Measurements from ENCODE around the gene WNT8B. TPM values are rescaled to one million over a fixed set of nuclear protein-coding genes. Genes with fewer than 3 reads are reported as not detected.

WNT8B gene
- total RNA-seq, result 0.16 TPM

GRCh38 chr10:100462709-100463108 lies at the start of gene WNT8B:
TSS of gene WNT8B (plus strand) at chr10:100463009. CDS start at chr10:100463169, 160 bp downstream.

GRCh38 chr10:100519311-100520051 lies 56.7 kb downstream of the WNT8B start, which contains the start of gene SEC31B:
TSS of gene SEC31B (minus strand) at chr10:100519861. CDS start at chr10:100516952, 2,909 bp downstream.

DNA sequence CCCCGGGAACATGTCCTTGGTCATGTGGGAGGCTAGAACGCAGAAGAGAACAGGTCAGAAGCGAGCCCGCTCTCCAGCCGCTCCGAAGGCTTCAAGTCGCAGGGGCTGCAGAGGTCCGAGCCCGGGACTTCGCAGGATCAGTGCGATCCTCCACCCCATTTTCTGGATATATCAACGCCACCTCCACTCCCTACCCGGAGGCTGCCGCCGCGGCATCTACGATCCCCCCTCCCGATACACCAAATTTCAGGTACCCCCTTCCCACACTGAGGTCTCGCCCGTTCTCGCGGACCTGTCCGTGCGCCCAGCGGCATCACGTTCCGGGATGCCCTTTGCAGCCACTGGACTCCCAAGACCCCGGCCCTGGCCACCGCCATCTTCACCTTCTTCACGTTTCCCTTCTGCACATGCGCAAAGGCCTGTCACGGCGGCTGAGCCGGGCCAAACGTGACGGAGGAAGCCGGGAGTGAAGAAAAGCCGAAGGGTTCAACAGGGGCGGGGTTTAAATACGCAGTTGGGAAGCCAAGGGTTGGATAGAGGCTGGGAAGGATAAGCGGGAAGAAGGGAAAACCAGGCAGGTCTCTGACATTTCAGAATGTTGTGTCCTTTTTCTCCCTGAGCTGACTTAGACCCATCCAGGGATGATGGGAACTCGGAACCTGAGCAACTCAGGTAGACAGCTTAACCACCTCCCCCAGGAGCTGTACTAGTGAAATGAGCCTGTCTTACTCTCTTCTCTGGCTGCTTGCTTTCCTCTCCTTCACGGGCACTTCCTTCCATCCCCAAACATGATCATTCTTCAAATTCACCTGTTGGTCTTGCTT lies 66.9 kb downstream of the WNT8B start, which contains the start of gene NDUFB8:
NDUFB8 (minus strand) TSS at position 397 of the 824 bp plus-strand sequence; CDS start at position 377, 20 bp downstream.

Other genes with a start within 250 kb of the WNT8B start
- gene CHUK, start 233.4 kb upstream of the WNT8B start, total RNA-seq, result 38.2 TPM
- 30.8 TPM for gene CWF19L1, start 195.4 kb upstream of the WNT8B start, total RNA-seq
- 25.6 TPM for gene BLOC1S2, start 176.3 kb upstream of the WNT8B start, total RNA-seq
- gene PKD2L1, start 132.8 kb upstream of the WNT8B start, total RNA-seq, result 0.16 TPM
- 84.2 TPM for gene SCD, start 115.8 kb upstream of the WNT8B start, total RNA-seq
- 8.2 TPM for gene SEC31B, start 56.9 kb downstream of the WNT8B start, total RNA-seq
- gene NDUFB8, start 66.9 kb downstream of the WNT8B start, total RNA-seq, result 108 TPM
- gene HIF1AN, start 72.9 kb downstream of the WNT8B start, total RNA-seq, result 21.9 TPM